Kidney (tissue), 14 donors: ENCODE measurements around the gene THEMIS. TPM values are rescaled to one million over a fixed set of nuclear protein-coding genes. Genes with fewer than 3 reads are reported as not detected.

Experiments
- DNase-seq, 5 donors: peaks; one replicate each; pipeline ENCODE4 v3.0.0-alpha.2; 2013 to 2020
- FAIRE-seq: peaks from 2 replicates; lab custom pipeline; 2012; peaks lifted over from hg19 to GRCh38; lab: Jason Lieb, UNC
- H3K27ac ChIP-seq, 2 donors: one replicate each; pipeline ENCODE4 v1.7.0; 2013; ENCODE audit warnings: low read depth in 2 of 2, low read length in 2 of 2, inconsistent platforms in 1 of 2
- H3K27me3 ChIP-seq: one replicate; pipeline ENCODE4 v1.7.1; 2013; ENCODE audit warnings: low read length, inconsistent platforms; ENCODE audit not compliant: control insufficient read depth, insufficient read depth
- H3K36me3 ChIP-seq, 3 donors: one replicate each; pipeline versions ENCODE4 v1.7.0 to v1.7.1; 2013; ENCODE audit warnings: low read length in 3 of 3, control low read depth in 1 of 3, inconsistent platforms in 1 of 3; ENCODE audit not compliant: insufficient read depth in 3 of 3, control insufficient read depth in 2 of 3
- H3K4me1 ChIP-seq, 3 donors: one replicate each; pipeline versions ENCODE4 v1.7.0 to v1.7.1; 2013; ENCODE audit warnings: low read length in 3 of 3, inconsistent platforms in 1 of 3, low read depth in 1 of 3; ENCODE audit not compliant: control insufficient read depth in 2 of 3, insufficient read depth in 2 of 3
- H3K4me3 ChIP-seq, 3 donors: one replicate each; pipeline versions ENCODE4 v1.7.0 to v1.8.1; 2013; ENCODE audit warnings: low read length in 3 of 3, control low read depth in 1 of 3, inconsistent platforms in 1 of 3
- H3K9ac ChIP-seq, 3 donors: one replicate each; pipeline versions ENCODE4 v1.7.0 to v1.7.1; 2013; ENCODE audit warnings: low read length in 3 of 3, control low read depth in 1 of 3, inconsistent platforms in 1 of 3
- H3K9me3 ChIP-seq, 3 donors: one replicate each; pipeline versions ENCODE4 v1.7.0 to v1.7.1; 2013; ENCODE audit warnings: low read length in 3 of 3, control low read depth in 1 of 3, inconsistent platforms in 1 of 3; ENCODE audit not compliant: control insufficient read depth in 2 of 3, insufficient read depth in 1 of 3
- intact Hi-C: fragments of 100-400 bp; cut with DNase I; formaldehyde crosslinking; loops from one replicate; pipeline ENCODE4 v1.11.1; 2022
- polyA plus RNA-seq: library from polyadenylated mRNA; stranded (reverse); fragments of 350-450 nt; fragmentation: Illumina TruSeq; extraction: RNeasy Lipid Tissue Mini Kit (QIAGEN cat#74804); gene quantifications from one replicate; pipeline ENCODE4 v1.2.3, GENCODE V29; 2014; ENCODE audit warnings: low read depth, low replicate concordance; ENCODE audit not compliant: insufficient read depth
- total RNA-seq: library from RNA; stranded (reverse); fragmentation: NEBNext Ultra II Directional; extraction: Animal tissue kit (Norgen Biotek cat#: 25700); gene quantifications from one replicate; pipeline ENCODE4 v1.2.1, GENCODE V29; 2021
- TF ChIP-seq, protein P1 (sequence below): IDR thresholded peaks from 3 replicates; pipeline ENCODE4 v1.5.1; 2012; ENCODE audit warnings: mild to moderate bottlenecking, moderate library complexity, borderline replicate concordance; ENCODE audit not compliant: insufficient read depth; ENCODE audit errors: extremely low read depth
- donor health status: control.
- donor health status: control.
- donor health status: control.
- donor health status: control.
- donor health status: control.
- donor health status: DM: yes; HTN: yes; CAD: no.
- donor health status: Normal renal cell carcinoma (clear cell type).

Gene THEMIS
- total and polyA plus RNA-seq, 2 donors from 2014 or later = 3.3 TPM; not detected in 1

DNA sequence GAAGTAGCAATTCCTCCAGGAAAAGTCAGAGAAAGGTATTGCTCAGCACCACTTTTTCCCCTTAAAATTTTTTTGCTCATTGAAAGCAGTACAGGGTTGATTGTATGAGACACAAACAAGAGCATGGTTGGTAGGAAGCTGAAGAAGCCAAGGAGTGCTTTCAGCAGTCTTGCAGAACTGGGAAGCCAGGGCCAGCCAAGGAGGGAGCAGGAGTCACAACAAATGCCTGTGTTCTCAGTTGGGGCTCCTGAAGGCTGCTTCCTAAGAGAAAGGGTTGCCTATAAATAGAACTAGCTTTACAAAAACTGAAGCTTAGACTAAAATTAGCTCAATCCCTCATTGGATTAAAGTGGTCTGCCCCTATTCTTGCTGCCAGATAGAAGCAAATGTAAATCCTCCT, 3.3 kb upstream of the THEMIS start:
- TF ChIP-seq, protein P1, sequence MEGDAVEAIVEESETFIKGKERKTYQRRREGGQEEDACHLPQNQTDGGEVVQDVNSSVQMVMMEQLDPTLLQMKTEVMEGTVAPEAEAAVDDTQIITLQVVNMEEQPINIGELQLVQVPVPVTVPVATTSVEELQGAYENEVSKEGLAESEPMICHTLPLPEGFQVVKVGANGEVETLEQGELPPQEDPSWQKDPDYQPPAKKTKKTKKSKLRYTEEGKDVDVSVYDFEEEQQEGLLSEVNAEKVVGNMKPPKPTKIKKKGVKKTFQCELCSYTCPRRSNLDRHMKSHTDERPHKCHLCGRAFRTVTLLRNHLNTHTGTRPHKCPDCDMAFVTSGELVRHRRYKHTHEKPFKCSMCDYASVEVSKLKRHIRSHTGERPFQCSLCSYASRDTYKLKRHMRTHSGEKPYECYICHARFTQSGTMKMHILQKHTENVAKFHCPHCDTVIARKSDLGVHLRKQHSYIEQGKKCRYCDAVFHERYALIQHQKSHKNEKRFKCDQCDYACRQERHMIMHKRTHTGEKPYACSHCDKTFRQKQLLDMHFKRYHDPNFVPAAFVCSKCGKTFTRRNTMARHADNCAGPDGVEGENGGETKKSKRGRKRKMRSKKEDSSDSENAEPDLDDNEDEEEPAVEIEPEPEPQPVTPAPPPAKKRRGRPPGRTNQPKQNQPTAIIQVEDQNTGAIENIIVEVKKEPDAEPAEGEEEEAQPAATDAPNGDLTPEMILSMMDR = no peak
- Histone ChIP-seq H3K4me3 (no peak overlapping the region), H3K9ac (no peak overlapping the region), H3K27me3 (no peaks in the 10 kb centered on the region), H3K9me3 (peaks cover 0 to 4% (median 0%) of the 10 kb centered on the region in 3 donors), H3K27ac (no peak overlapping the region), H3K36me3 (no peaks in the 10 kb centered on the region), H3K4me1 (no peaks in the 10 kb centered on the region)
- no peak for FAIRE-seq
- intact Hi-C loops = no loop called here
- no peak for DNase-seq

DNA sequence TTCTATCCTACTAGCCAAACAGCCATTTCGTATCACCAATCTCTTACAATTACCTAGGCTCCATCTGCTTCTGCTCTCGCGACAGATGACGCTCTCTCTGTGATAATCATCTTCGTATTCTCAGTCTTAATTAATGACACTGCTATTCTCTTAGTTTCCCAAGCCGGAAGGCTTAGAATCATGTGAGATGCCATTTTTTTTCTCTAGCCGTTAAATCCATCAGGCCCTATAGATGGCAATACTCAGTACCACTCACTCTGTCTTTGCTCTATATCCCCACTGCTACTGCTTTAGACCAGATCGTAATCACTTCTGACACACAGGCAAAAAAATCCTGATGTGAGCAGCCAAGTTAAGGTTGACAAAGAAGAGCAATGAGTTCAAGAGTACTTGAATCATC, 2.1 kb upstream of the THEMIS start:
- TF ChIP-seq, protein P1 = no peak
- Histone ChIP-seq H3K36me3 (no peaks in the 10 kb centered on the region), H3K4me1 (no peaks in the 10 kb centered on the region), H3K4me3 (no peak overlapping the region), H3K27me3 (no peaks in the 10 kb centered on the region), H3K27ac (no peak overlapping the region), H3K9ac (no peak overlapping the region), H3K9me3 (peaks cover 0 to 4% (median 0%) of the 10 kb centered on the region in 3 donors)
- no peak for DNase-seq
- FAIRE-seq = no peak
- intact Hi-C loops = no loop called here

DNA sequence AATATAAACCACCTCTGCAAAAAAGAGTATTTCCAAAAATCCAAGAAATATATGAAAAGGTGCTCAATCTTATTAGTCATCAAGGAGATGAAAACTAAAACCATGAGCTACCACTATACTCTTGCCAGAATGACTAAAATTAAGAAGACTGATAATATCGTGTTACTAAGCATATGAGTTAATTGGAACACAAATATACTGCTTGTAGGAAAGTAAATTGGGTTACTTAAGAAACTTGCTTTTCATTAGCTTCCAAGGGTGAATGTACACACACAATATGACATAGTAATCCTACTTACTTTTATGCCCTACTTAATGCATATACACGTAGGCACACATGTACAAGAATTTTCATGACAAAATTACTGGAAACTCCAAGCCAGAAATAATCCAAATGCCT, 3.4 kb downstream of the THEMIS start:
- Histone ChIP-seq H3K9ac (no peak overlapping the region), H3K27ac (no peak overlapping the region), H3K9me3 (no peaks in the 10 kb centered on the region), H3K4me3 (no peak overlapping the region), H3K27me3 (no peaks in the 10 kb centered on the region), H3K4me1 (no peaks in the 10 kb centered on the region), H3K36me3 (no peaks in the 10 kb centered on the region)
- DNase-seq (no peak), FAIRE-seq (no peak)
- TF ChIP-seq, protein P1 = no peak
- intact Hi-C loops = no loop called here

DNA sequence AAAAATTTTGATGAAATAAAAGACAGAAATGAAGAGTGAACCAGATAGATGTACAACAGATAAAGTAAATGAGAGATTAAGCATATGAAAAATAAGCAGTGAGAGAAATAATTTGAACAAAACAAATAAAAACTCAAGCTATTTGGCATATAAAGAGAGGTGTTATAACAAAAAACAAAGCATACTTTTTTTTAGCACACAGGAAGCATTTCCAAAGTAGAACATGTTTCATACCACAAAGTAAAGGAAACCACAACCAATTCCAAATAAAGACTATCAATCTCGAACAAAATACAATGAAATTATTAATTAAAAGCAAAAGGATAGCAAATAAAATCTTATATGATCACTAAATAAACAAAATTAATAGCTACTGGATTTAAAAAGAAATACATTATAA, 6.8 kb downstream of the THEMIS start:
- intact Hi-C loops = no loop called here
- no peak overlapping the region for H3K9ac ChIP-seq
- DNase-seq = no peak

More for the DNA sequence above, 6.8 kb downstream of the THEMIS start:
- Histone ChIP-seq H3K9me3 (no peaks in the 10 kb centered on the region), H3K27ac (no peak overlapping the region), H3K36me3 (no peaks in the 10 kb centered on the region), H3K4me3 (no peak overlapping the region), H3K4me1 (no peaks in the 10 kb centered on the region), H3K27me3 (no peaks in the 10 kb centered on the region)
- no peak for FAIRE-seq
- TF ChIP-seq, protein P1 = no peak
